LNCaP clone FGC (cell line): ENCODE data around the gene LRRFIP1.

ENCODE experiments used
- DNase-seq: peaks from one replicate; pipeline ENCODE4 v3.0.0-alpha.2; 2011; ENCODE audit warnings: low read depth
- H3K4me3 ChIP-seq: 2 replicates; pipeline ENCODE4 v1.5.1; 2011; ENCODE audit warnings: mild to moderate bottlenecking, low read depth, low read length, control low read depth
- CTCF ChIP-seq: IDR thresholded peaks from 2 replicates; pipeline ENCODE4 v1.5.1; 2012; ENCODE audit warnings: mild to moderate bottlenecking; ENCODE audit not compliant: control insufficient read depth, insufficient read depth; ENCODE audit errors: extremely low read depth

LRRFIP1 gene

GRCh38 chr2:237720444-237720843, 93.1 kb downstream of the LRRFIP1 start:
- no peak overlapping the region for H3K4me3 ChIP-seq
- no peak for TF ChIP-seq CTCF
- no peak for DNase-seq

- DNase-seq: no peak
- H3K4me3 ChIP-seq: no peak overlapping the region
- no peak for TF ChIP-seq CTCF
Measured at GRCh38 chr2:237720957-237721356, 93.6 kb downstream of the LRRFIP1 start.

- DNase-seq: no peak
- H3K4me3 ChIP-seq: no peak overlapping the region
- TF ChIP-seq CTCF: no peak
Measured at GRCh38 chr2:237721458-237721857, 94.1 kb downstream of the LRRFIP1 start.

- no peak for DNase-seq
- H3K4me3 ChIP-seq: no peak overlapping the region
- TF ChIP-seq CTCF: no peak
Measured at GRCh38 chr2:237722616-237723015, 95.2 kb downstream of the LRRFIP1 start.

- no peak overlapping the region for H3K4me3 ChIP-seq
- no peak for DNase-seq
- no peak for TF ChIP-seq CTCF
Measured at GRCh38 chr2:237723023-237723422, 95.6 kb downstream of the LRRFIP1 start.

- no peak overlapping the region for H3K4me3 ChIP-seq
- DNase-seq: no peak
- no peak for TF ChIP-seq CTCF
Measured at GRCh38 chr2:237723602-237724001, 96.2 kb downstream of the LRRFIP1 start.

GRCh38 chr2:237724811-237725478, 97.6 kb downstream of the LRRFIP1 start:
- TF ChIP-seq CTCF: no peak
- no peak for DNase-seq
- no peak overlapping the region for H3K4me3 ChIP-seq
